ENCODE data around the gene LRRC63.

DNA sequence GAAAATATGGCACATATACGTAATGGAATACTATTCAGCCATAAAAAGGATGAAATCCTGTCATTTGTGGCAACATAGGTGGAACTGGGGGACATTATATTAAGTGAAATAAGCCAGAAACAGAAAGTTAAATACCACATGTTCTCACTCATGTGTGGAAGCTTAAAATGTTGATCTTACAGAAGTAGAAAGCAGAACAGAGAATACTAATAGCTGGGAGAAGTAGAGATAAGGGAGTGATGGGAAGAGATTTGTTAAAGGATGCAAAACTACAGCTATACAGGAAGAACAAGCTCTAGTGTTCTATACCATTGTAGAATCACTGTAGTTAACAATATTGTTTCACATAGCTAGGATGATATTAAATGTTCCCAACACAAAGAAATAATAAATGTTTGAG lies 107.3 kb downstream of the LRRC63 start:
- TF ChIP-seq, protein P1, sequence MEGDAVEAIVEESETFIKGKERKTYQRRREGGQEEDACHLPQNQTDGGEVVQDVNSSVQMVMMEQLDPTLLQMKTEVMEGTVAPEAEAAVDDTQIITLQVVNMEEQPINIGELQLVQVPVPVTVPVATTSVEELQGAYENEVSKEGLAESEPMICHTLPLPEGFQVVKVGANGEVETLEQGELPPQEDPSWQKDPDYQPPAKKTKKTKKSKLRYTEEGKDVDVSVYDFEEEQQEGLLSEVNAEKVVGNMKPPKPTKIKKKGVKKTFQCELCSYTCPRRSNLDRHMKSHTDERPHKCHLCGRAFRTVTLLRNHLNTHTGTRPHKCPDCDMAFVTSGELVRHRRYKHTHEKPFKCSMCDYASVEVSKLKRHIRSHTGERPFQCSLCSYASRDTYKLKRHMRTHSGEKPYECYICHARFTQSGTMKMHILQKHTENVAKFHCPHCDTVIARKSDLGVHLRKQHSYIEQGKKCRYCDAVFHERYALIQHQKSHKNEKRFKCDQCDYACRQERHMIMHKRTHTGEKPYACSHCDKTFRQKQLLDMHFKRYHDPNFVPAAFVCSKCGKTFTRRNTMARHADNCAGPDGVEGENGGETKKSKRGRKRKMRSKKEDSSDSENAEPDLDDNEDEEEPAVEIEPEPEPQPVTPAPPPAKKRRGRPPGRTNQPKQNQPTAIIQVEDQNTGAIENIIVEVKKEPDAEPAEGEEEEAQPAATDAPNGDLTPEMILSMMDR (IDR thresholded peaks at IDR 0.05) = no peak
- no peak for TF ChIP-seq POLR2A (IDR thresholded peaks at IDR 0.05)
- no peak for TF ChIP-seq POLR2AphosphoS5 (IDR thresholded peaks at IDR 0.05)
- TF ChIP-seq EP300 (IDR thresholded peaks at IDR 0.05) = no peak

Measured in upper lobe of left lung (tissue), 4 donors.